ENCODE measurements around the gene ACAD8.

ACAD8 gene

GRCh38 chr11:134229126-134229790, 24.1 kb upstream of the ACAD8 start:
- no peak for DNase-seq (ENCODE audit: extremely low spot score)
- POLR2A ChIA-PET = no interaction called here
- no peak for TF ChIP-seq CTCF (IDR thresholded peaks at IDR 0.05; ENCODE audit: control extremely low read depth, extremely low read depth, low read depth, missing control alignments)
- CTCF ChIA-PET = interaction anchor here (0.6 to 1.5 kb wide), 8 partner anchors 10 to 1288 kb away, joined by 3 to 9 read pairs (median 4); no protein-coding TSS in a partner anchor

- ChIA-PET CTCF (interaction anchor here (0.9 to 1.0 kb wide), 2 partner anchors 14 to 31 kb away, joined by 3 read pairs; no protein-coding TSS in a partner anchor), POLR2A (no interaction called here)
- no peak for DNase-seq (ENCODE audit: extremely low spot score)
- no peak for TF ChIP-seq CTCF (IDR thresholded peaks at IDR 0.05; ENCODE audit: control extremely low read depth, extremely low read depth, low read depth, missing control alignments)
These were observed 23.0 kb upstream of the ACAD8 start for GRCh38 chr11:134230339-134230738.

GRCh38 chr11:134231958-134232659, 21.3 kb upstream of the ACAD8 start:
- no peak for DNase-seq (ENCODE audit: extremely low spot score)
- TF ChIP-seq CTCF (IDR thresholded peaks at IDR 0.05; ENCODE audit: control extremely low read depth, extremely low read depth, low read depth, missing control alignments) = no peak
- CTCF ChIA-PET = no interaction called here
- POLR2A ChIA-PET = no interaction called here

- POLR2A ChIA-PET = no interaction called here
- no peak for TF ChIP-seq CTCF (IDR thresholded peaks at IDR 0.05; ENCODE audit: control extremely low read depth, extremely low read depth, low read depth, missing control alignments)
- DNase-seq (ENCODE audit: extremely low spot score) = no peak
- CTCF ChIA-PET = interaction anchor here (1.1 to 2.6 kb wide), 5 partner anchors 10 to 42 kb away, joined by 3 to 12 read pairs (median 3); partner anchors contain the start of gene NCAPD3
These were observed 19.6 kb upstream of the ACAD8 start for GRCh38 chr11:134233729-134234179.

- ChIA-PET CTCF (interaction anchor here (1.0 to 2.6 kb wide), 2 partner anchors 8 to 24 kb away, joined by 3 to 12 read pairs; no protein-coding TSS in a partner anchor), POLR2A (no interaction called here)
- DNase-seq (ENCODE audit: extremely low spot score) = no peak
- no peak for TF ChIP-seq CTCF (IDR thresholded peaks at IDR 0.05; ENCODE audit: control extremely low read depth, extremely low read depth, low read depth, missing control alignments)
These were observed 18.0 kb upstream of the ACAD8 start for GRCh38 chr11:134235399-134235798.

- no peak for TF ChIP-seq CTCF (IDR thresholded peaks at IDR 0.05; ENCODE audit: control extremely low read depth, extremely low read depth, low read depth, missing control alignments)
- CTCF ChIA-PET = interaction anchor here (1.1 kb wide), 1 partner anchor 18 kb away, joined by 3 read pairs; no protein-coding TSS in a partner anchor
These were observed 16.4 kb upstream of the ACAD8 start for GRCh38 chr11:134236834-134237556.

More at GRCh38 chr11:134236834-134237556, 16.4 kb upstream of the ACAD8 start:
- POLR2A ChIA-PET = no interaction called here
- no peak for DNase-seq (ENCODE audit: extremely low spot score)
